Ramos (cell line): Measurements from ENCODE around the gene ELP5.

Experiments used
- in situ Hi-C: fragments of 300-500 bp; cut with MboI; formaldehyde crosslinking; loops from one replicate; pipeline ENCODE4 v1.14.3; 2022; ENCODE audit warnings: low sequenced_read_pairs; ENCODE audit not compliant: unreplicated experiment

Gene ELP5

DNA sequence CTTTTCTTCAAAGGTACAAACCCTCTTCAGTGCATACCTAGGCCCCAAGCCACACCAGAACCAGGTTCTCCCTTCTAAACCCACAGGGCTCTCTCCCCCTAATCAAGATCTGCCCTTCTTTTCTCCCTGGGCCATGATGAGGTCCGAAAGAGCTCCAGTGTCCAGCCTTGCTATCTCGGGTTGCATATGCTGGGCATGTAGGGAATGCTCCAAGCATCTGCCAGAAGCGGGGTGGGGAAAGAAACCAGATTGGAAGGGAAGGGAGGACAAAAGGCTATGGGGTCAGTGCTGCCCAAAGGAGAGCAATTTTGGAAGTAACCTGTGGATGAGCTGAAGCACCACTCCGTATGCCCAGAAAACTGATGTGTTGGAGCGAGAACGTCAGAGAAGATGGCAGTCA lies 2.8 kb upstream of the ELP5 start:
- in situ Hi-C loops = loop anchor here (25.0 kb wide), 1 partner anchor 588 kb away; the partner anchor contains the start of gene KDM6B

GRCh38 chr17:7249830-7250229 lies 2.2 kb upstream of the ELP5 start:
- in situ Hi-C loops = loop anchor here (25.0 kb wide), 1 partner anchor 587 kb away; the partner anchor contains the start of gene KDM6B

DNA sequence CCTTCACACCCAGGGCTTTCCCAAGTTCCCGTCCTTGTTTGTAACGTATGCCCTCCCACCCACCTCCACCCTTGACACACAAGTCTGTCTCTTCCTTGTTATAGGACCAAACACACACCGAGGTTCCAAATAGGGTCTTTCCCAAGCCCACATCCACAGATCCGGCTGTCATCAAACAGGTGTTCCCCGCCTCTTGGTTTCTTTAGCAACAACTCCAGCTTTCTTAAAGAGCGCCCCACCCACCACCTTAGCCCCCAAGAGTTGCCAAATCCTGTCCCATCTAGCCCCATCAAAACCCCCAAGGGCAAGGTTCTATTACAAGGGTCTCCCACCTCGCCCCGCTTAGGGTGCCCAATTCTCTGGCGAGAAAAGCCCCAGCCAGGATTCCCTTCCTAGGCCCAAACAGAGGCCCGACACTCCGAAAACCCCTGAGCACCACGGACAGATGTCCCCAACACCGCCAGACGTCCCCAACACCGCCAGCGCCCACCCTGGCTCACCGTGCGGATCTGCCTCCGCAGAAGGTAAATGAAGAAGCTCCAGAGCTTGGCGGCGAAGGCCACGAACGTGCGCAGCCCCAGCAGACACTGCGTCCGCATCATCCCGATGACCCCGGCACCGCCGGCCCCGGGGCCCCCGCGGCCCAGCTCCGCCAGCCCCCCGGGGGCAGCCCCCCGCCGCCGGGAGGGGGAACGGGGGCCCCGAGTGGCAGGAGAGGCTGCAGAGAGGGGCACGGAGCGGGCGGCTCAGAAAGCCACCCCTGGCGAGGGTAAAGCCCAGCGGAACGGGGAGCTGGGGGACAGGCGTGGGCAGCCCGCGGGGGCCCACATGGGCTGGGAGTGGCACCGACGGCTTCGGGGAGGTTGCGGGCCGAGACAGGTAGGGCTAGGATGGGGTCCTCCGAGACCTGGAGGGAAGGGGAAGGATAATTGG lies 1.1 kb upstream of the ELP5 start:
- in situ Hi-C loops = no loop called here

- in situ Hi-C loops = no loop called here
Measured at GRCh38 chr17:7251661-7252175, 297 bp upstream of the ELP5 start, which contains the start of gene CTDNEP1. Gene CTDNEP1 (minus strand): TSS chr17:7251734. CDS start chr17:7251296, 438 bp downstream.

- in situ Hi-C loops = no loop called here
Measured at GRCh38 chr17:7253082-7253481, 1.1 kb downstream of the ELP5 start.

DNA sequence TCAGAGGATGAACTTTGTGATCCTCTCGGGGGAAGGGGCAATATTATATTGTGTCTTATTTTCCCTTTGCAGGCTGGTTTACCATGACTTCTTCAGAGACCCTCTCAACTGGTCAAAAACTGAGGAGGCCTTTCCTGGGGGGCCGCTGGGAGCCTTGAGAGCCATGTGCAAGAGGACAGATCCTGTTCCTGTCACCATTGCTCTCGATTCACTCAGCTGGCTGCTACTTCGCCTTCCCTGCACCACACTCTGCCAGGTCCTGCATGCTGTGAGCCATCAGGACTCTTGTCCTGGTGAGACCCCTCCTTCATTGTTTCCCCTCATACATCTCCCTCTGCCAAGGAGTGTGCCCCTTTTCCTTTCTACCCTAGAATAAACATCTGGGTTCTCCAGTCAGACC lies 2.5 kb downstream of the ELP5 start:
- in situ Hi-C loops = no loop called here

GRCh38 chr17:7256766-7257456 lies 4.9 kb downstream of the ELP5 start:
- in situ Hi-C loops = no loop called here

- in situ Hi-C loops = no loop called here
Measured at GRCh38 chr17:7258731-7259554, 6.9 kb downstream of the ELP5 start.

DNA sequence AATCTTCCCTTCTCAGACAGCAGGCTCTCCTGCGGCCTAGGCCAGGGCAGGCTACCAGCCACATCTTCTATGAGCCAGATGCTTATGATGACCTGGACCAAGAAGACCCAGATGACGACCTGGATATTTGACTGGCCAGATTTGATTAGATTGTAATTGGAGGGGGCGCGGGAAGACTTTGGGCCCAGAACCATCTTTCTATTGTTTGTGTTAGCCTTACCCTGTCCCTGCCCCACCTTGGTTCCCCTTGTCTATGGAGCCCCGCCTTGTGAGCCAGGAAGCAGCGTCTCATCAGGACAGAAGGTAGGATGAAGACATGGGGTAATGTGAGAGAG lies 7.5 kb downstream of the ELP5 start:
- in situ Hi-C loops = no loop called here

DNA sequence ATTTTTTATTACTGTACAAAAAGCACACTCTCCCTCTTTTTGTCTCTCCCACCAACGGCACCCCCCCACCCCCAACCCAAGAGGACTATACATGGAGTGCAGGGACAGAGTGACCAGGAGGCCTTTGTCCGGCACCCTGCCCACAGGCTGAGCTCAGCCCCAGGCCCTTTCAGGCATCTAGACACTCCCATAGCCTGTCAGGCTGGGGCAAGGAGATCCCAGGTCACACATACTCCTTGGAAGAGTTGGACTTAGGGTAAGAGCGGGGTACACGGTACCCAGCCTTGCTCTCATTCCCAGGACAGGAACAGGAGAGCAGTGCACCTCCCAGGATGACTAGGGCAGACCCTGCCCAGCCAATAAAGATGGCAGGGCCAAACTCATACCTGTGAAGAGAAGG lies 8.1 kb downstream of the ELP5 start:
- in situ Hi-C loops = no loop called here

- in situ Hi-C loops = no loop called here
Measured at GRCh38 chr17:7260651-7261378, 8.8 kb downstream of the ELP5 start.

DNA sequence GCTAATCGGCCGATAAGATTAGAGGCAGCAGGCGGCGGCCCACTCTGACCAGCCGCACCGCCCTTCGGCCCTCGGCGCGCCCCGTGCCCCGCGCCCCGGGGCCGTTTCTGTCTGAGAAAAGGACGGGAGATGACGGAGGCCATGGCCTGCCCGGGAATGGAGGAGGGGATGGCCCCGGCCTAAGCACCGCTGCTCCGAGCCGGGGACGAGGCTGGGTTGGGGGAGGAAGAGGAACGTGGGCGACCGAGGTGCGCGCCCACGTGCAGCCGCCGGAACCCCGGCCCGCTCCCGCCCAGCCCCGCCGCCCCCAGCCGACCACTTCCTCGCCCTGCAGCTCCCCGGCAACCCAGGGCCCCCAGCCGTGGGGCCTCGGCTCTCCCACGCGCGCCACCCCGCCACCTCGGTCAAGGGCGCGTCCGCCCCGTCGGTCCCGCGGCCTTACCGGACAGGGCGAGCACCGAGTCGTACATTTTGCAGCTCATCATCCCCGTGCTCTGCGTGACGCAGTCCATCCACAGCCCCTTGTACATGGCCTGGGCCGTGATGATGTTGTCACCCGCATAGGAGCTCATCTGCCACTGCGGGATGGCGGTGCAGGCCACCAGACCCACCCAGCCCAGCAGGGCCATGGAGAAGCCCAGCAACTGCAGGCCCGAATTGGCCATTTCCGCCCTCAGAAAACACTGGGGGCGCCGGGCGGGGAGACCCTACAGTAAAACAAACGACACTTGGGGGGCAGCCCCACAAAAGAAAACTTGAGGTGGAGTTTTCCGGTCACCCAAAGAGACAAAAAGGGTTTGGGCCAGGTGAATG lies 9.6 kb downstream of the ELP5 start:
- in situ Hi-C loops = no loop called here

DNA sequence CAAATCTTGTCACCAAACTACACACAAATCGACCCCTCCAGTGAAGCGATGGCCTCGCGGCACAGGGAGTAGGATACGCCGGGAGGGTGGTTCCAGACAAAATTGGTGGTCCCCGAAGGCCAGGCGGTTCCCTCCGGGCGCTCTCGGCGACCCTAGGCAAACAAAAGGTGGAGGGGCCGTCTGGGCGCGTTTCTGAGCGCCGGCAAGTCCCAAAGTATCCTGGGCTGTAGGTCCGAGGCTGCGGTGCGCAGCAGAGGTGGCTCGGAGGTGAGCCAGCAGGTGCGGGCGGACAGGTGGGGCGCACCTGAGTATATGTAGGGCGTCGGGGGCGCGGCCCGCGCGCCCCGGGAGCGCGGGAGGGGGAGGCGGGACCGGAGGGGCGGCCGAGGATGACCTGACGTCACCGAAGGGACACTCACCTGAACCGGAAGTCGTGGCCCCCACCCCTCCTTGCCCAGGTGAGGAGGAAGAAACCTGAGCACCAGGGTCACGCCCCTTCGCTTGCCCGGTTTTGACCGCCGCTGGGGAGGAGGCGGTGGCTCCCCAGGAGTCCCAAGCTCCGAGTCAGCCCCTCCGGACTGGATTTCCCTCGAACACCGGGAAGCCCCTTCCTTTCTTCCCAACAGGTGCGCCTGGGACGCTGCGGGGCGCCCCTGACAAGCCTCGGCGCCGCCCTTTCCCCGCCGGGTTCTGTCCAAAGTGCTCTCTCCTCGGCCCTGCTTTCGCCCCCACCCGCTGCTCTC lies 10.3 kb downstream of the ELP5 start, which contains the start of gene CLDN7:
Gene CLDN7, minus strand, starts transcription at position 287 of the 743 bp plus-strand sequence. CDS start 435 bp downstream, outside the sequence.
- in situ Hi-C loops = no loop called here

- in situ Hi-C loops = no loop called here
Measured at GRCh38 chr17:7262935-7263800, 11.2 kb downstream of the ELP5 start.

DNA sequence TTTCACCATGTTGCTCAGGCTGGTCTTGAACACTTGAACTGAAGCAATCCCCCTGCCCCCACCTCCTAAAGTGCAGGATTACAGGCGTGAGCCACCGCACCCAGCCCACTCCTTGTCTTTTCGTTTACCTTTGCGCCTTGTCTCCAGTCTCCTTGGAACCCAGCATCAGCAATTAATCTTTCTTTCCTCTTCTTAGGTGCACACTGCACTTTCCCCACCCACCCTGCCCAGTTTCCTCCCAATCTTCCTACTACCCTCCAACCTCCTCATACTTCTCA lies 11.7 kb downstream of the ELP5 start:
- in situ Hi-C loops = no loop called here

DNA sequence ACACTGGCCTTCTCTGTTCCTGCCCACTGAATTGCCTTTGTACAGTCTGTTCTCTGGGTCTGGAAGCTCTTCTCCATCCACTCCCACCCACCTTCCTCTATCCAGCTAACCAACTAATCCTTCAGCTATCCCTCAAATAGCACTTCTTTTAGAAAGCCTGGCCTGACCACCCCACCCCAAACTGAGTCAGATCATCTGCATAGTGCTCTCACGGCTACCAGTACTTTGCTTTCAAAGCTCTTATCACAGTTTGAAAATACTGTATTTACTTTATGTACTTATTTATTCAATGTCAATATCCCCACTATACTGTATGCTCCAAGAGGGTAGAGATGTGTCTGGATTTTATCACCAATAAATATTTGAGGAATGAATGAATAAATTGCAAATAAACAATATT lies 14.8 kb downstream of the ELP5 start:
- in situ Hi-C loops = no loop called here

DNA sequence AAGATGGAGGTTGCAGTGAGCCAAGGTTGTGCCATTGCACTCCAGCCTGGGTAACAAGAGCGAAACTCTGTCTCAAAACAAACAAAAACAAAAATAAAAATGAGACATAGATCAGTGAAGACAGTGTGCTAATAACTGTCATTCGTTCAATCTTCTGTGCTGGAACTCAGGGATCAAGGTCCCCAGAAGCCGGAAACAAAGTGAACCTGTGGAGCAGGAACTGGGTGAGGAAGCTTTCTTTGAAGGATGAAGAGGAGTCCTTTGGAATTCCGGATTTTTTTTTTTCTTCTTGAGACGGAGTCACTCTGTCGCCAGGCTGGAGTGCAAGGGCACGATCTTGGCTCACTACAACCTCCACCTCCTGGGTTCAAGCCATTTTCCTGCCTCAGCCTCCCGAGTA lies 27.4 kb downstream of the ELP5 start:
- in situ Hi-C loops = loop anchor here (10.0 kb wide), 1 partner anchor 65 kb away; no protein-coding TSS in a partner anchor
